Measurements from ENCODE around the gene MMP13.
"Not testable (repeated sequence)": the region's sequence is repeated elsewhere in the genome, so short reads cannot be mapped to it uniquely, and the experiment has no call there.

Gene MMP13

GRCh38 chr11:102934735-102935134 is 20.8 kb downstream of the MMP13 start:
- no peak for DNase-seq

- DNase-seq, result no peak
These were observed 21.9 kb downstream of the MMP13 start for GRCh38 chr11:102933627-102934026.

- no peak for DNase-seq
These were observed 22.9 kb downstream of the MMP13 start for GRCh38 chr11:102932678-102933077.

GRCh38 chr11:102930451-102930850 is 25.1 kb downstream of the MMP13 start:
- DNase-seq, result no peak

GRCh38 chr11:102929972-102930371 is 25.6 kb downstream of the MMP13 start:
- DNase-seq, result no peak

- DNase-seq, result no peak
These were observed 26.4 kb downstream of the MMP13 start for GRCh38 chr11:102929166-102929565.

- DNase-seq, result no peak
These were observed 27.3 kb downstream of the MMP13 start for GRCh38 chr11:102928247-102928646.

- no peak for DNase-seq
These were observed 27.9 kb downstream of the MMP13 start for GRCh38 chr11:102927624-102927990.

- DNase-seq, result no peak
These were observed 28.4 kb downstream of the MMP13 start for GRCh38 chr11:102926961-102927623.

- no peak for DNase-seq
These were observed 29.0 kb downstream of the MMP13 start for GRCh38 chr11:102926517-102926916.

- no peak for DNase-seq
These were observed 29.5 kb downstream of the MMP13 start for GRCh38 chr11:102925988-102926387.

- no peak for DNase-seq
These were observed 30.6 kb downstream of the MMP13 start for GRCh38 chr11:102924851-102925380.

GRCh38 chr11:102921587-102922220 is 33.8 kb downstream of the MMP13 start:
- DNase-seq, result no peak

GRCh38 chr11:102920118-102920684 is 35.3 kb downstream of the MMP13 start:
- DNase-seq, result no peak

GRCh38 chr11:102915044-102915375 is 40.5 kb downstream of the MMP13 start:
- DNase-seq, result no peak

- no peak for DNase-seq
These were observed 41.1 kb downstream of the MMP13 start for GRCh38 chr11:102914238-102915043.

- DNase-seq, result no peak
These were observed 43.1 kb downstream of the MMP13 start for GRCh38 chr11:102912482-102912830.

GRCh38 chr11:102911758-102912481 is 43.6 kb downstream of the MMP13 start:
- no peak for DNase-seq

GRCh38 chr11:102905848-102906247 is 49.7 kb downstream of the MMP13 start:
- DNase-seq, result not testable (repeated sequence)

GRCh38 chr11:102903895-102904294 is 51.6 kb downstream of the MMP13 start:
- DNase-seq, result not testable (repeated sequence)

GRCh38 chr11:102900346-102900745 is 55.2 kb downstream of the MMP13 start:
- DNase-seq, result no peak

All from NCI-H1694 (cell line).